HepG2 (cell line): Measurements from ENCODE around the gene P2RY6. TPM values are rescaled to one million over a fixed set of nuclear protein-coding genes. Genes with fewer than 3 reads are reported as not detected.

ENCODE experiments used
- CENPX ChIP-seq: sonication (generic); formaldehyde crosslinking; IDR thresholded peaks from 2 replicates; pipeline ENCODE4 v1.9.0; 2021; ENCODE audit warnings: mild to moderate bottlenecking, missing genetic modification reagents, moderate library complexity
- DMAP1 ChIP-seq: IDR thresholded peaks from 2 replicates; pipeline ENCODE4 v1.6.1; 2016
- DNMT3B ChIP-seq: conservative IDR thresholded peaks from 2 replicates; pipeline ENCODE4 v1.6.1; 2016; ENCODE audit warnings: missing biosample characterization, control low read depth
- EHMT2 ChIP-seq: fragments of 200-600 bp; sonication (generic); IDR thresholded peaks from 2 replicates; pipeline ENCODE4 v1.7.0; 2017; ENCODE audit warnings: antibody characterized with exemption, low read depth, low read length, borderline replicate concordance
- ETV5 ChIP-seq: IDR thresholded peaks from 2 replicates; pipeline ENCODE4 v1.6.1; 2018; ENCODE audit warnings: missing biosample characterization, missing genetic modification reagents, inconsistent platforms, borderline replicate concordance
- FOXJ3 ChIP-seq: sonication (generic); formaldehyde crosslinking; IDR thresholded peaks from 2 replicates; pipeline ENCODE4 v1.4.0; 2020; ENCODE audit warnings: missing genetic modification reagents, mild to moderate bottlenecking, borderline replicate concordance
- HMGXB4 ChIP-seq, 2 experiments: sonication (generic) in 1 of 2; formaldehyde crosslinking in 1 of 2; IDR thresholded peaks; 2 replicates each; pipeline versions ENCODE4 v1.4.0 to v1.6.1; 2018 to 2020; ENCODE audit warnings: missing genetic modification reagents in 2 of 2, borderline replicate concordance in 1 of 2, low read depth in 1 of 2, mild to moderate bottlenecking in 1 of 2, missing biosample characterization in 1 of 2
- NCOA2 ChIP-seq: sonication (generic); formaldehyde crosslinking; IDR thresholded peaks from 2 replicates; pipeline ENCODE4 v1.8.0; 2022; ENCODE audit warnings: inconsistent platforms
- POLR2A ChIP-seq, 2 experiments: IDR thresholded peaks; 2 replicates each; pipeline ENCODE4 v1.6.1; 2011; ENCODE audit warnings: low read depth in 2 of 2, low read length in 2 of 2, mild to moderate bottlenecking in 1 of 2, moderate library complexity in 1 of 2; ENCODE audit not compliant: insufficient read depth in 1 of 2
- ZBTB21 ChIP-seq: sonication (generic); formaldehyde crosslinking; IDR thresholded peaks from 2 replicates; pipeline ENCODE4 v1.4.0; 2020; ENCODE audit warnings: missing genetic modification reagents
- ZBTB40 ChIP-seq, 2 experiments: fragments of 450-650 bp in 1 of 2; sonication (generic) in 1 of 2; formaldehyde crosslinking in 1 of 2; IDR thresholded peaks; 2 replicates each; pipeline versions ENCODE4 v1.6.1 to v1.8.0; 2016 to 2022; ENCODE audit warnings: antibody characterized with exemption in 1 of 2, mild to moderate bottlenecking in 1 of 2, missing genetic modification reagents in 1 of 2
- ZFP1 ChIP-seq: IDR thresholded peaks from 2 replicates; pipeline ENCODE4 v1.6.1; 2016
- ZNF510 ChIP-seq: sonication (generic); formaldehyde crosslinking; IDR thresholded peaks from 2 replicates; pipeline ENCODE4 v1.4.0; 2020; ENCODE audit warnings: low read depth, mild to moderate bottlenecking, missing genetic modification reagents
- polyA plus RNA-seq, 8 experiments: library from polyadenylated mRNA; depleted of rRNA in 3 of 8; stranded (reverse) in 7 of 8; unstranded in 1 of 8; fragments of >200 nt; fragmentation: Illumina TruSeq in 4 of 8; extraction: Trizol in 4 of 8; gene quantifications; 2 replicates each; pipeline versions ENCODE4 v1.2.1 to v1.2.3, GENCODE V29; 2011 to 2016; ENCODE audit warnings: low read depth in 4 of 8, missing spikeins in 1 of 8, mixed read lengths in 1 of 8; ENCODE audit not compliant: insufficient read depth in 1 of 8
- total RNA-seq, 5 experiments: library from RNA; depleted of rRNA; stranded (reverse); fragments of >200 nt; fragmentation: Illumina TruSeq; extraction: Trizol; gene quantifications; 2 replicates each; pipeline ENCODE4 v1.2.3, GENCODE V29; 2016; ENCODE audit warnings: low read depth in 1 of 5
- TF ChIP-seq, protein P1 (sequence below): sonication (generic); formaldehyde crosslinking; IDR thresholded peaks from 2 replicates; pipeline ENCODE4 v1.9.0; 2021; ENCODE audit warnings: missing genetic modification reagents, mild to moderate bottlenecking, borderline replicate concordance
- TF ChIP-seq, protein P2 (sequence below): sonication (generic); formaldehyde crosslinking; IDR thresholded peaks from 2 replicates; pipeline ENCODE4 v1.4.0; 2020; ENCODE audit warnings: missing genetic modification reagents

The P2RY6 gene
- total and polyA plus RNA-seq, 2 of the 13 experiments (the other 11 are each of a cell fraction or from before 2014, with no cell fraction given), result 0.09 to 0.29 TPM

GRCh38 chr11:73288873-73289707 lies 17.0 kb downstream of the P2RY6 start (continued):
- TF ChIP-seq, protein P1, sequence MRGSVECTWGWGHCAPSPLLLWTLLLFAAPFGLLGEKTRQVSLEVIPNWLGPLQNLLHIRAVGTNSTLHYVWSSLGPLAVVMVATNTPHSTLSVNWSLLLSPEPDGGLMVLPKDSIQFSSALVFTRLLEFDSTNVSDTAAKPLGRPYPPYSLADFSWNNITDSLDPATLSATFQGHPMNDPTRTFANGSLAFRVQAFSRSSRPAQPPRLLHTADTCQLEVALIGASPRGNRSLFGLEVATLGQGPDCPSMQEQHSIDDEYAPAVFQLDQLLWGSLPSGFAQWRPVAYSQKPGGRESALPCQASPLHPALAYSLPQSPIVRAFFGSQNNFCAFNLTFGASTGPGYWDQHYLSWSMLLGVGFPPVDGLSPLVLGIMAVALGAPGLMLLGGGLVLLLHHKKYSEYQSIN (CRISPR knock-in tag), result no peak
- peak; percentile 84 to 93 for TF ChIP-seq HMGXB4 (CRISPR knock-in tag; IDR thresholded peaks at IDR 0.05; ENCODE audit: borderline replicate concordance in 1 of 2, low read depth in 1 of 2)
- no peak for TF ChIP-seq ZBTB40 (IDR thresholded peaks at IDR 0.05)
- TF ChIP-seq ZBTB40 (CRISPR knock-in tag; IDR thresholded peaks at IDR 0.05), result no peak
- TF ChIP-seq NCOA2 (CRISPR knock-in tag), result no peak
- no peak; the same call in none of the 2 replicates for TF ChIP-seq DMAP1
- TF ChIP-seq, protein P2, sequence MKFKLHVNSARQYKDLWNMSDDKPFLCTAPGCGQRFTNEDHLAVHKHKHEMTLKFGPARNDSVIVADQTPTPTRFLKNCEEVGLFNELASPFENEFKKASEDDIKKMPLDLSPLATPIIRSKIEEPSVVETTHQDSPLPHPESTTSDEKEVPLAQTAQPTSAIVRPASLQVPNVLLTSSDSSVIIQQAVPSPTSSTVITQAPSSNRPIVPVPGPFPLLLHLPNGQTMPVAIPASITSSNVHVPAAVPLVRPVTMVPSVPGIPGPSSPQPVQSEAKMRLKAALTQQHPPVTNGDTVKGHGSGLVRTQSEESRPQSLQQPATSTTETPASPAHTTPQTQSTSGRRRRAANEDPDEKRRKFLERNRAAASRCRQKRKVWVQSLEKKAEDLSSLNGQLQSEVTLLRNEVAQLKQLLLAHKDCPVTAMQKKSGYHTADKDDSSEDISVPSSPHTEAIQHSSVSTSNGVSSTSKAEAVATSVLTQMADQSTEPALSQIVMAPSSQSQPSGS, result 0 out of 2 replicates have a peak, but pooled peaks have one; percentile 17
- TF ChIP-seq CENPX (CRISPR knock-in tag), result no peak
- peak in 1 of 2 experiments; percentile 45; a peak in 1 of 4 replicates for TF ChIP-seq POLR2A (IDR thresholded peaks at IDR 0.05; ENCODE audit: insufficient read depth in 1 of 2, low read depth in 2 of 2, low read length in 2 of 2)
- TF ChIP-seq FOXJ3 (CRISPR knock-in tag), result no peak
- TF ChIP-seq ZBTB21 (CRISPR knock-in tag), result peak; percentile 57; the same call in 1 of the 2 replicates
- TF ChIP-seq ETV5, result no peak; the same call in 1 of the 2 replicates
- TF ChIP-seq ZNF510 (CRISPR knock-in tag), result no peak
- TF ChIP-seq DNMT3B (CRISPR knock-in tag), result no peak
- TF ChIP-seq ZFP1 (CRISPR knock-in tag), result no peak
- TF ChIP-seq EHMT2, result no peak
